Renal cortical epithelial cell (primary cell): ENCODE data around the gene KCNH1. TPM values are rescaled to one million over a fixed set of nuclear protein-coding genes. Genes with fewer than 3 reads are reported as not detected.

Source experiments
- DNase-seq: peaks from one replicate; pipeline ENCODE4 v3.0.0-alpha.2; 2011; ENCODE audit warnings: low read depth
- total RNA-seq: library from RNA; depleted of rRNA; stranded (reverse); fragments of >200 nt; gene quantifications from 2 replicates; pipeline ENCODE4 v1.2.3, GENCODE V29; 2014

Gene KCNH1
- total RNA-seq, 1 donor from 2014 or later, result 18.3 TPM

GRCh38 chr1:210922666-210923065 lies 211.3 kb downstream of the KCNH1 start:
- peak; percentile 28 for DNase-seq

- no peak for DNase-seq
These were observed 212.9 kb downstream of the KCNH1 start for GRCh38 chr1:210920716-210921694.

GRCh38 chr1:210920258-210920657 lies 213.7 kb downstream of the KCNH1 start:
- no peak for DNase-seq

- no peak for DNase-seq
These were observed 215.1 kb downstream of the KCNH1 start for GRCh38 chr1:210918893-210919292.

GRCh38 chr1:210917560-210918169 lies 216.3 kb downstream of the KCNH1 start:
- no peak for DNase-seq

- no peak for DNase-seq
These were observed 217.4 kb downstream of the KCNH1 start for GRCh38 chr1:210916548-210916947.

- DNase-seq, result no peak
These were observed 217.9 kb downstream of the KCNH1 start for GRCh38 chr1:210915890-210916507.

- DNase-seq, result no peak
These were observed 221.2 kb downstream of the KCNH1 start for GRCh38 chr1:210912752-210913151.

- peak; percentile 74 for DNase-seq
These were observed 223.8 kb downstream of the KCNH1 start for GRCh38 chr1:210910020-210910575.

GRCh38 chr1:210908791-210909190 lies 225.2 kb downstream of the KCNH1 start:
- no peak for DNase-seq

- no peak for DNase-seq
These were observed 225.7 kb downstream of the KCNH1 start for GRCh38 chr1:210908257-210908656.

GRCh38 chr1:210907251-210907805 lies 226.6 kb downstream of the KCNH1 start:
- no peak for DNase-seq

GRCh38 chr1:210905944-210906453 lies 227.9 kb downstream of the KCNH1 start:
- no peak for DNase-seq

- no peak for DNase-seq
These were observed 228.5 kb downstream of the KCNH1 start for GRCh38 chr1:210905365-210905904.

GRCh38 chr1:210901981-210902770 lies 231.8 kb downstream of the KCNH1 start:
- no peak for DNase-seq

GRCh38 chr1:210900820-210901219 lies 233.1 kb downstream of the KCNH1 start:
- no peak for DNase-seq

GRCh38 chr1:210900079-210900478 lies 233.9 kb downstream of the KCNH1 start:
- no peak for DNase-seq

GRCh38 chr1:210899676-210900075 lies 234.3 kb downstream of the KCNH1 start:
- no peak for DNase-seq

GRCh38 chr1:210898473-210898872 lies 235.5 kb downstream of the KCNH1 start:
- no peak for DNase-seq

- DNase-seq, result peak; percentile 88
These were observed 250.1 kb downstream of the KCNH1 start for GRCh38 chr1:210883821-210884220.
